Hippocampal formation (tissue), 2 donors: ENCODE results near the gene OGFOD3.
"Not testable (repeated sequence)": the region's sequence is repeated elsewhere in the genome, so short reads cannot be mapped to it uniquely, and the experiment has no call there.

Source experiments
- DNase-seq, 2 donors: peaks; one replicate each; lab custom pipeline; 2025; lab: John Stamatoyannopoulos, UW

The OGFOD3 gene

DNA sequence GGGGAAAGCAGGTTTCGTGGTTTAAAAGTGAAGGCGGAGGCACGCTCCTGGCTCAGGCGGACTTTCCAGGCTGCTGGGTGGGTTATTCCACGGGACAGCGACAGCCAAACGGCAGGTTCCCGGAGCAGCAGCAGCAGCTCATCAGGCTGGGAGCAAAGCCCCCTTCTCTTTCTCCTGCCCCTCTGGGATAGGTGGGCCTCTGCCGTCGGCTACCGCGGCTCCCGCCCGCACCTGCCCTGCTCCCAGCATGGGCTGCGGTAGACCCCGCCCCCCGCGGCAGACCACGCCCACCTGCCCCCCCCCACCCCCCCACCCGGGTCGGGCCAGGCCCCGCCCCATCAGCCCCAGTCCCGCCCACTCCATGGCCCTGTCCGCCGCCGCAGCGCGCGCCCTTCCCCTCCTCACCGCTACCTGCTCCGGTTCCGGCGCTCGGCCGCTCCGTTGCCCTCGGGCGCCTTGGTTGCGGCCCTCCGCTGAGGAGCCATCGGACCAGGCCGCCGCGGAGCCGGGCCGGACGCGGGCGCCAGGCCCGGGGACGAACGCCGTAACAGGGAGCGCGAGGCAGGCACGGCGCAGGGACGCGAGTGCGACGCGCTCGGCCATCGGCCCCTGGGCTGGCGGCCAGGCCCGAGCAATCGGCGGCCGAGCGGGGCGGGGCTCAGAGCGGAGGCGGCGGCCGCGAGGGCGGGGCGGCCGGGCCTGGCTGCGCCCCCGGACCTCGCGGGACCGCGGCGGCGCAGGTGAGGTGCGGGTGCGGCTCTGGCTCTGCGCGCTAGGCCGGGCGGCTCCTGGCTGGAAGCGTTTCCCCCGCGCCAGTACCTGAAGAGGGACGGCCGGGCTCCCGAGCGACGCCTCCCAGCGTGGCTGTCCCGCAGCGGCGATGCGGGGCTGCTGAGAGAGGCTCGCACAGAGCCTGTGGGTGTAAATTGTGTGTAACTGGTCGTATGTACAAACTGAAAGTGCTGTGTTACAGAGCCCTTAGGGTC lies at the start of gene OGFOD3, which contains the start of gene HEXD:
TSS of gene OGFOD3 (minus strand) at position 586 of the 986 bp plus-strand sequence. CDS start at position 485, 101 bp downstream.
TSS of gene HEXD (plus strand) at position 347 of the 986 bp plus-strand sequence. CDS start 1,453 bp downstream, outside the sequence.
- peak; percentile 85 to 87 for DNase-seq

- DNase-seq = no peak
Measured at GRCh38 chr17:82465023-82465603, 46.7 kb upstream of the OGFOD3 start.

DNA sequence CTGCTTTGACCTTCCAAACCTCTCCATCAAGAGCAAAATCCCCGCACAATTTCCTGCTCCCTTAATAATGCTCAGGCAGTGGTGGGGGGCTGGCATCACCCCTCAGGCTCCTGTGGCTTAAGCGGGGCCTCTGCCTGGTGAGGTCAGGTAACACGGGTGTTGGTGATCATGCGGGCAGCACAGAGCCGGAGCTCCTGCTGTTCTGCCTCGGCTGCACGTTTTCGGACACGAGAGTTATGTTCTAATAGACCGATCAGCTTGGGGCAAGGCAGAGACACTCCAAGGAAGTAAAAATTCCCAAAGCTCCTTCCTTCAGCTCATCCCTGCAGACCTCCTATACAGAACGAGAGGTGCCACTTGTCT lies 46.2 kb upstream of the OGFOD3 start:
- DNase-seq = no peak

DNA sequence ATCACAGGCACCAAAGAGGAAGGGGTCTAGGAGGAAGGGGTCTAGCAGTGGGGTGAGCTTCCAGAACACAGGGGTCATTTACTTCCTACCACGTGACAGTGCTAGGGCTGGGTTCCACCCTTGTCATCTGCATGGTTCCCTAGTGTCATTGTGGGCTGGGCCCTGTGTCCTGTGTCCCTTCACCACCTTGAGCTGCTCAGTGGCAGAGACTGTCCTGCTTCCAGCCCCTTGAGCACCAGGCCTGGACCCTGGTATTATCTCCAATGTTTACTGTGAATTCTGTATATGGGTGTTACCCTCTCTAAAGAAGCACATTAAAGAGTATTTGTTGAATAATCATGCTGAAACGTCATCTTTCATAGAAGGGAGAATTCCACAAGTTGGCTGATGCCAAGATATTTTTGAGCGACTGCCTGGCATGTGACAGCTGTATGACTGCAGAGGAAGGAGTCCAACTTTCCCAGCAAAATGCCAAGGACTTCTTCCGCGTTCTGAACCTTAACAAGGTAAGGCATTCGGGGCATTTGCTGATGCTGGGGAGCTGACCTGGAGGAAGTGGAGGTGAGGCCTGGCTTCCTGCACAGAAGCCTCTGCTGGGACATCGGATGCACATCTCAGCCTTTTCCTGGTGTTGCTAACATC lies 45.7 kb upstream of the OGFOD3 start:
- no peak for DNase-seq

DNA sequence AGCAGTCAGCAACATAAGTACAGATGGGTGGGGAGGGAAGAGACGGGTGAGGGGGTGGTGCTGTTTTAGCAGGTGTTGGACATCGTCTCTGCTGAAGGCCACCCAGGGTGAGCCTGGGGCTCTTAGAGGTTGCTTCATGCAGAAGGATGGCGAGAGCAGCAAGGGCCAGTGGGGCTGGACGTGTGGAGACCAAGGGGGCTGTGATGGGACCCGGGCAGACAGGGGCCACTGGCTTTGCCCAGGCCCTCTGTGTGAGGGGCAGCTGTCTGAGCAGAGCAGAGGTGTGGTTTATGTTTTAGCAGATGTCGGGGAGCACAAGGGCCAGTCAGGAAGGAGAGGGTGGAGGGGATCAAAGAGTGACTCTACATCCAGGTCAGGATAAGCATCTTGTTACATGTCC lies 45.0 kb upstream of the OGFOD3 start:
- DNase-seq = no peak

DNA sequence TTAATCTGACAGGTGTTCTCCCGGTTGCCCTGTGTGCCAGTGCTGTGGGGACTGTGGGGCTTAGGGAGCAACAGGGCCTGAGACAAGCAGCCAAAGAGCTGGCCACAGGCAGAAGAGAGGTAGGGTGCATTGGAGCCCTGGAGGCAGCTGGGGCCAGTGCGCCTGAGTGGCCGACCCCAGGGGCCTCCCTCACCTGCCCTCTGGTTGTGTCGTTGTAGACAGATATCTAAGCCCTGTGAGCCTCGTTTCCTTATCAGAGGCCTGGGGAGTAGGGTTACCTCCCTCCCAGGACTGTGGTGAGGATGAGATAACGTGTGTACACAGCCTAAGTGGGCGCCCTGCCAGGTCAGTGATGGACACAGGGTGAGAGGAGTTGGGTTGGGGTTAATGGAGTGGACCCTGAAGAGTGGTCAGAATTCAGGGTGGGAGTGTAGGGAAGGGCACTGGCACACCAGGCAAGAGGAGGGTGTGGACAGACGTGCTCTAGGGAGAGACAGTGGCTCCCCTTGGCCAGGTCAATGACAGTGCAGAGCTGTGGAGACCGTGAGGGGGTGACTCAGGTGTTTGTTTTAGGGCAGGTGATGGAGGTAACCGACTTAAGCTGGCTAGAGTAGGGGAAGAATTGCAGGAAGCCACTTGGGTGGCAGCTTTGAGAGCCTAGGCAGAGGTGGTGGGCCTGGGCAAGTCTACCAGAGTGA lies 43.6 kb upstream of the OGFOD3 start:
- no peak for DNase-seq

GRCh38 chr17:82459936-82460335 lies 41.5 kb upstream of the OGFOD3 start:
- DNase-seq = not testable (repeated sequence)

DNA sequence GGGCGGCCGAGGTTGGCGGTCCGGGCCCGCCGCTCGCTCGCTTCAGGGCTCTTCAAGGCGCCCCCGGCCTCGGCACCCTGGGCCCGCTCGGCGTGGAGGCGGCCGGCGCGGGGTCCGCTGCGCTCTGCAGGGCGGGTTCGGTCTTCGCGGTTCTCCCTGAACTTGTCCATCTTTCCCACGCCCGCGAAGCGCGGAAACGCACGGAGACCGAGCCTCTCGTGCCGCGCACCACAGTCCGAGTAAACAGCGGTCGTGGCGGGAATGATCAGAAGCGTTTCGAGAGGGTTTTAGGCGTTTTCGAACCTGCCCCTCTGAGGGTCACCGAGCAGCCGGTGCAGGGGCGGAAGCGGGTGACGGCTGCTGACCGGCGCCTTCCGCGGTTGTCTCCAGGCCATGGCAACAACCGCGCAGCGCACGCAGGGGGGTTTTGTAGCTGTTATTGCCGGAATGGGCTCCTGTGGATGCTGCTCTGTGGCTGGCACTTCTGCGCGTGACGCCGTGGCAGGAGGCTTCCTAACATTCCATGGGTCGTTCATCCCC lies 40.6 kb upstream of the OGFOD3 start:
- no peak for DNase-seq

DNA sequence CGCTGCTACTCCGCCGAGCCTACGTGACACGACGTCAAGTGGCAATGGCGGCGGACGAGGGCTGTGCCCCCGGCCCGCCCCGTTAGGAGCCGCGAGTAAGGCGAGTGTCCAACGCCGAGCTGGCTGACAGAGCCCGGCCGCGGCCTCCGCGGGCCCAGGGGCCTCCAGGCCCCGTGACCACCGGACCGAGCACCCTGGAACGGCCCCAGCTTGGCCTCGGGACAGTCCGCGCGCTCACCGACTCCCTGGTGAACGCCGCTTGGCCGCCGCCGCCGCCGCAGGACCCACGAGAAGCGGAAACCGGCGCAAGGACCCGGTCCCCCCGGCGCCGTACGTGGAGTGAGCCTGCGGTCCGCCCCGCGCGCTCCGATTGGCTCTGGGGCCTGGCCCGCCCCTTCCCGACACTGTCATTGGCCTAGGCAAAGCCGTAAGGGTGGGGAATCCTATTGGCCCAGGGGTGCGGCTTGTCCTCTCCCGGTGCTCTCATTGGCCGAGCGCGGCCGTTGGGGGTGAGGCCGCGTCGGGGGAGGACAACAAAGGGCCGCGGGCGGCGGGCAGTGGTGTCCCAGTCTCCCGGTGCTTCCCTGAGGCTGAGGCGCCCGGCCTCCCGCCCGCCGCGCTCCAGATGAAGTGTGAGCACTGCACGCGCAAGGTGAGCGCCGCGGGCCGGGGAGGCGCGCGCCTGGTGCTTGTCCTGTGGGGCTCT lies 39.9 kb upstream of the OGFOD3 start, which contains the start of gene NARF:
TSS of gene NARF (plus strand) at position 563 of the 706 bp plus-strand sequence. CDS start at position 626, 63 bp downstream.
- peak; percentile 98 to 99 for DNase-seq

DNA sequence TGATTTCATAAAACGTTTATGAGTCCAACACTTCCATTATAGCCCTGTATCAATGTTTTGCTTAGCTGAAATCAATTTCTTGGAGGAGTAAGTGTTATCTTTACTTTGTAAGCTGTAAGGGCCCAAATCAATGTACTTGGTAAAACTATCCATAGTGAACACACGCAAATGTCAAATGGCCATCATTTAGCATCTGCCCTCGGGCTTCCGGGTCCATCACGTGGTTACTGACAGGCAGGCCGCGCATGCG lies 39.5 kb upstream of the OGFOD3 start:
- peak in 1 of 2 donors; percentile 85 for DNase-seq

DNA sequence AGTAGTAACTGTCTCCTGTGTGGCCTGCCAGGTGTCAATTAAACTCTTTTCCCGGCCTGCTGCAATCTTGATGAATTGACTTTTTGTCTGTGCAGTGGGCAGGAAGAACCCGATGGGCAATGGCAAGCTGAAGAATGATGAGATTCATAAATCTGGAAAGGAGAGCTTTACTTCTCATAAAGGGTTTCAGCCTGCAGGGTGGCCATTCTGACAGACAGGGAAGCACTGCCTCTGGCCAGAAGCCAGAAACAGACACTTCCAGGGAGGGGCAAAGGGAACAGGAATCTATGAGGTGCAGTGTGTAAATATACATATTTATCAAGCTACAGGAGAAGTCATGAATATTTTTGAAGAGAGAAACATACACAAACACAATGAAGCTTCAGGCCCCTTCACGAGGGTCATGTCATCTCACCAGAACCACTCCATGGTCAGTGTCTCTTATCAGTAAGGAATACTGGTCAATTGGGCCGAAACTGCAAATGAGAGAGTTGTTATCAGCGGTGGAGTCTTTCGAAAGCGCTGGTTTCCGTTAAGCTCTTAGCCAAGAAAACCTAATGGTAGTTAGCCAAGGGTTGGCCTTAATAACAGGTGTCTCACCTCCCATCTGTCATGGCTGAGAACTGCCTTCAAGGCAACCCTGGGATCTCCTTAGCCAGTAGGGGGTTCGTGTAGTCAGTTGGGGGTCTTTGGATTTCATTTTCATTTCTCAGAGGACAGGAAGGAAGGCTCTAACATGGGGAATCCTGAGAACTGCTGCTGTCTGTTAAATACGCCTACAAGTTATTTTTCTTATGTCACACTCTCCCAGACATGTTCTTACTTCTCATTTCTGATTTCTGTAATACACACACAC lies 38.9 kb upstream of the OGFOD3 start:
- DNase-seq = no peak

DNA sequence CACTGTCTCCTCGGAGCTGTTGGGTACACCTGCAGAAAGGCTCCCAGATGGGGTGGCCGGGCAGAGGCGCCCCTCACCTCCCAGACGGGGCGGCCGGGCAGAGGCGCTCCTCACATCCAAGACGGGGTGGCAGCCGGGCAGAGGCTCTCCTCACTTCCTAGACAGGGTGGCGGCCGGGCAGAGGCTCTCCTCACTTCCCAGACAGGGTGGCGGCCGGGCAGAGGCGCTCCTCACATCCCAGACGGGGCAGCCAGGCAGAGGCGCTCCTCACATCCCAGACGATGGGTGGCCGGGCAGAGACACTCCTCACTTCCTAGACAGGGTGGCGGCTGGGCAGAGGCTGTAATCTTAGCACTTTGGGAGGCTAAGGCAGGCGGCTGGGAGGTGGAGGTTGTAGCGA lies 35.3 kb upstream of the OGFOD3 start:
- DNase-seq = not testable (repeated sequence)

- not testable (repeated sequence) for DNase-seq
Measured at GRCh38 chr17:82453151-82453550, 34.8 kb upstream of the OGFOD3 start.

GRCh38 chr17:82452162-82452561 lies 33.8 kb upstream of the OGFOD3 start:
- DNase-seq = no peak

DNA sequence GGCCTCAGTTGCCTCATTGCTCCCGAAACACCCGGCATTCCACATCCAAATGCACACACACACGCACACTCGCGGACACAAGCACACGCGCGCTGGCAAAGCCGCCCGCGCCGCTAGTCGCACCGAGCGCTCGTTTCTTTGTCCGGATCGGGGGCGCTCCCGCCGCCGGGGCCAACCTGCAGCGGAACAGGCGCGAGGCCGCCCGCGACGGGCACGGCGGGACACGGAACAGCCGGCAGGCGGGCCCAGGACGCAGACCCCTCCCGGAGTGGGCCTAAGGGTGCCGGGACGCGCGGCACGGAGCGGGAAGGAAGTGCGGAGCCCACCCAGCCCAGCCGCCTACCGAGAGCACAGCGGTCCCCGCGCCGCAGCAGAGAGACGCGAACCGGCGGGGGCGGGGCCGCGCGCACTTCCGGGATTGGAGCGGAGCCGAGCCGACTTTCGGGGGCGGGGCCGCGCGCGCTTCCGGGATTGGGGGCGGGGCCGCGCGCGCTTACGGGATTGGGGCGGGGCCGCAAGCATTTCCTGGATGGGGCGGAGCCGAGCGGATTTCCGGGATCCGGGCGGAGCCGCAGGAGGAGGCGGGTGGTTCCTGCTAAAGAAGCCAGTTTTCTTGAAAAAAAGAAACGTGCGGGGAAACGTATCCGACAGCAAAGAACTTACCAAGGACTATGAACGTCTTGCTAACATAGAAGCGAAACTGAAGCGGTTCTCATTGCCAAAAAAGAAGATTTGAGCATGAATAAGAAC lies 32.1 kb upstream of the OGFOD3 start, which contains the start of gene CYBC1:
TSS of gene CYBC1 (minus strand) at position 396 of the 750 bp plus-strand sequence. CDS start 1,498 bp downstream, outside the sequence.
- peak; percentile 86 to 88 for DNase-seq

GRCh38 chr17:82449883-82450356 lies 31.5 kb upstream of the OGFOD3 start:
- DNase-seq = no peak

DNA sequence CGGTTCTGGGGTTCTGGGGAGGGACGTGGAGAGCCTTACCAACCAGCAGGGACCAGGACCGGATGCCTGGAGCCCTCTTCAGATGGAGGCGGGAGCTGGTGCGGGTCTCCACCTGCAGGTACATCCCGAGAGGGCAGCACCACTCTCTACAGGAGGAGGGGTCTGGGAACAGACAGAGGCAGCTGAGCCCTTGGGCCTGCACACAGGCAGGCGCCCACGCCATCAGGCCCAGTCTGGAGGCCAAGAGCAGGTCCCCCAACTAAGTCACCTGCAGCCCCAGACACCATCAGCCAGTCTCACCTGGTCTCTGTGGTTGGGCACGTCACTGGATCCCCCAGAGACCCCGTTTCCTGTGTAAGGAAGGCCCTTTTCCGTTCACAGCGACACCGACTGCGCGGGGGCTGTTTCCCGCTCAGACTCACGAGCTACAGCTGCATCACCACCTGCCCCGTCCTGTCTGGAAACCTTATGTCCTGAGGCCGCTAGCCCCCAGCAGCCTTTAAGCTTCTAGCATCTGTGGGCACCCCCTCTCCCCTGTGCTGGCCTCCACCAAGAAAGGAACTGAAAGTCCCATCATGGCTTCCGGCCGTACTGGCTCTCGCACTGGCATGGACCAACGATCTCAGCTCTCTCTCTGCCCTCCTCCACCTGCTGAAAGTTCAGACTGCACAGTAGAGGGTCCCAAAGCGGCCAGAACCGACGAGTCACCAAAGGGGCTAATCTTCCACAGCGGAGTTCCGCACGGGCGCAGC lies 30.9 kb upstream of the OGFOD3 start:
- DNase-seq = no peak

- no peak for DNase-seq
Measured at GRCh38 chr17:82447876-82448275, 29.5 kb upstream of the OGFOD3 start.
